Inferior parietal cortex (tissue), 1 donor: ENCODE data around the gene MRPL2.
"Not testable (repeated sequence)": the region's sequence is repeated elsewhere in the genome, so short reads cannot be mapped to it uniquely, and the experiment has no call there.

Source experiments
- DNase-seq: peaks from one replicate; pipeline ENCODE4 v3.0.0-alpha.2; 2016; ENCODE audit errors: extremely low spot score

The MRPL2 gene

GRCh38 chr6:43082806-43083655 is 23.8 kb upstream of the MRPL2 start:
- no peak for DNase-seq

- not testable (repeated sequence) for DNase-seq
Measured at GRCh38 chr6:43081922-43082321, 22.7 kb upstream of the MRPL2 start.

GRCh38 chr6:43081043-43081442 is 21.8 kb upstream of the MRPL2 start:
- no peak for DNase-seq

GRCh38 chr6:43078691-43079090 is 19.5 kb upstream of the MRPL2 start:
- no peak for DNase-seq

- DNase-seq = no peak
Measured at GRCh38 chr6:43077981-43078511, 18.8 kb upstream of the MRPL2 start.

- no peak for DNase-seq
Measured at GRCh38 chr6:43077333-43077809, 18.1 kb upstream of the MRPL2 start.

- no peak for DNase-seq
Measured at GRCh38 chr6:43076464-43077332, 17.5 kb upstream of the MRPL2 start.

GRCh38 chr6:43075670-43076463 is 16.6 kb upstream of the MRPL2 start, which contains the start of gene PTK7:
TSS of gene PTK7 (plus strand) at chr6:43076314. CDS start at chr6:43076489, 175 bp downstream.
- DNase-seq = no peak

- no peak for DNase-seq
Measured at GRCh38 chr6:43074847-43075669, 15.8 kb upstream of the MRPL2 start.

GRCh38 chr6:43070028-43070632 is 10.9 kb upstream of the MRPL2 start:
- DNase-seq = no peak

GRCh38 chr6:43062818-43063217 is 3.6 kb upstream of the MRPL2 start:
- DNase-seq = no peak

GRCh38 chr6:43061861-43062260 is 2.6 kb upstream of the MRPL2 start:
- DNase-seq = no peak

- DNase-seq = no peak
Measured at GRCh38 chr6:43060755-43061633, 1.8 kb upstream of the MRPL2 start.

GRCh38 chr6:43060034-43060754 is 960 bp upstream of the MRPL2 start:
- DNase-seq = no peak

- DNase-seq = no peak
Measured at GRCh38 chr6:43058531-43058930, 703 bp downstream of the MRPL2 start.

GRCh38 chr6:43055966-43056365 is 3.3 kb downstream of the MRPL2 start:
- no peak for DNase-seq

- no peak for DNase-seq
Measured at GRCh38 chr6:43054206-43054943, 4.9 kb downstream of the MRPL2 start.
